Testis (tissue), 2 donors: Measurements from ENCODE around the gene INO80C.

Experiments
- POLR2A ChIP-seq: fragments of 450-650 bp; IDR thresholded peaks from one replicate; pipeline ENCODE4 v1.6.1; 2017; ENCODE audit warnings: antibody characterized with exemption, mild to moderate bottlenecking, moderate library complexity
- TF ChIP-seq, protein P1 (sequence below), 3 experiments: fragments of 450-650 bp in 2 of 3; fragments of 200-600 bp in 1 of 3; sonication (generic) in 1 of 3; IDR thresholded peaks; one replicate each; pipeline ENCODE4 v1.5.1; 2016 to 2019; ENCODE audit warnings: antibody characterized with exemption in 3 of 3, mild to moderate bottlenecking in 2 of 3, moderate library complexity in 1 of 3

DNA sequence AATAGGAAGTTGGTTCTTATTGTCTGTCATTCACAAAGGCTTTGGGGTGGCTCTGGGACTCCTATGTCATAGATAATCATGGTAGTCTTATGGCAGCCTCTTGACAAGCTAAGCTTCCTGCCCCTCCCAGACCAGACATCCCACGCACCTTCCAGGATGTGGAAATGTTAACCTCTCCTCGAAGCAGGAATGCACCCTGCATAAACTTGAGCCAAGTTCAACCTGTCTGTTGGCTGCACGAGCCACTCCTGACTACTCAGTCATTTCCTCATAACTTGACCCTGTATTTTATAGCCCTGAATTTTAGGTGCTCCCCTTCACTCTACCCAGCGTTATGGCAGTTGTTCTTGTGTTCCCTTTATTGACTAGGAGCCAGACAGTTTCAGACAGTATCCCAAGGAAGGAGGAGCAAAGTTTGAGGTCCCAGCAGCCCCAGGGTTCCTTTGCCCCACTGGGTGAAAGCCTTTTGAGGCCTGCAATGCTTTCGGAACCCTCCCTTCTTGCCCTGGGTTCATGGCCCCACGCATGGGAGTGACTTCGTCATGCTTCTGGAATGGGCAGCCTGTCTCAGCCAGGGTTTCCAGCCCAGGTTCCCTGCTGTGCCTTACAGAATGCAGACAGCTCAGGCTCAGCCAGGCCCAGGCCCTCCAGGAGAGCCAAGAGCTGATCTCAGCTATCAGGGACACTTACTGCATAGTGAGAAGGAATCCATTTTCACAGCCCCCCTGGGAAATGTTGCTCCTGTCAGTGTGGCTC, 15.6 kb upstream of the INO80C start:
- TF ChIP-seq, protein P1, sequence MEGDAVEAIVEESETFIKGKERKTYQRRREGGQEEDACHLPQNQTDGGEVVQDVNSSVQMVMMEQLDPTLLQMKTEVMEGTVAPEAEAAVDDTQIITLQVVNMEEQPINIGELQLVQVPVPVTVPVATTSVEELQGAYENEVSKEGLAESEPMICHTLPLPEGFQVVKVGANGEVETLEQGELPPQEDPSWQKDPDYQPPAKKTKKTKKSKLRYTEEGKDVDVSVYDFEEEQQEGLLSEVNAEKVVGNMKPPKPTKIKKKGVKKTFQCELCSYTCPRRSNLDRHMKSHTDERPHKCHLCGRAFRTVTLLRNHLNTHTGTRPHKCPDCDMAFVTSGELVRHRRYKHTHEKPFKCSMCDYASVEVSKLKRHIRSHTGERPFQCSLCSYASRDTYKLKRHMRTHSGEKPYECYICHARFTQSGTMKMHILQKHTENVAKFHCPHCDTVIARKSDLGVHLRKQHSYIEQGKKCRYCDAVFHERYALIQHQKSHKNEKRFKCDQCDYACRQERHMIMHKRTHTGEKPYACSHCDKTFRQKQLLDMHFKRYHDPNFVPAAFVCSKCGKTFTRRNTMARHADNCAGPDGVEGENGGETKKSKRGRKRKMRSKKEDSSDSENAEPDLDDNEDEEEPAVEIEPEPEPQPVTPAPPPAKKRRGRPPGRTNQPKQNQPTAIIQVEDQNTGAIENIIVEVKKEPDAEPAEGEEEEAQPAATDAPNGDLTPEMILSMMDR (IDR thresholded peaks at IDR 0.05), result no peak
- no peak for TF ChIP-seq POLR2A
